ENCODE data around the gene SLC24A5. TPM values are rescaled to one million over a fixed set of nuclear protein-coding genes. Genes with fewer than 3 reads are reported as not detected.

Gene SLC24A5
- total and polyA plus RNA-seq, 9 of the 15 experiments (the other 6 are each of a cell fraction or from before 2014, with no cell fraction given), result not detected

GRCh38 chr15:48176957-48177356 is 56.2 kb downstream of the SLC24A5 start (continued):
- TF ChIP-seq STAT5B (CRISPR knock-in tag; IDR thresholded peaks at IDR 0.05) (no peak), KAT2B (IDR thresholded peaks at IDR 0.05; ENCODE audit: low read depth, low read length) (no peak)

- 2% methylated on average over 10 of the region's 10 CpGs for WGBS (ENCODE audit: insufficient coverage, low coverage, missing lambda C conversion rate)
- ChIA-PET CTCF (ENCODE audit: low intra/inter-chr PET ratio) (no interaction called here), POLR2A (no interaction called here)
- ATAC-seq (no peak; the same call in 2 of the 3 replicates), DNase-seq (ENCODE audit: extremely low read depth in 1 of 4, low spot score in 3 of 4) (no peak), FAIRE-seq (no peak)
- H3K4me2 ChIP-seq (ENCODE audit: insufficient read depth, low read length), result no peak overlapping the region
- 0 out of 2 replicates have a peak overlapping the region, but pooled peaks have one; percentile 15 for H3K4me3 ChIP-seq
- no peak overlapping the region for H3K27ac ChIP-seq (ENCODE audit: extremely low read depth, low read depth, low read length)
- in situ Hi-C loops (cut with MboI), result no loop called here
- intact Hi-C loops (cut with micrococcal nuclease), result no loop called here
- no peaks in the 10 kb centered on the region for H3K9me1 ChIP-seq (ENCODE audit: control insufficient read depth, insufficient read depth, low read length)
- peaks cover 0 to 6% of the 10 kb centered on the region in 2 experiments; a peak in 2 of 5 replicates for H3K4me1 ChIP-seq (replicated peaks in 1 of 2; ENCODE audit: control insufficient read depth in 2 of 2, insufficient read depth in 2 of 2, low read length in 2 of 2)
- no peaks in the 10 kb centered on the region for H3K27me3 ChIP-seq (ENCODE audit: control insufficient read depth in 2 of 2, insufficient read depth in 2 of 2, low read length in 2 of 2)
- H3K9me3 ChIP-seq (replicated peaks; ENCODE audit: control insufficient read depth, insufficient read depth, low read depth, low read length), result no peaks in the 10 kb centered on the region
- H3K9ac ChIP-seq (ENCODE audit: insufficient read depth in 1 of 2, low read depth in 2 of 2, low read length in 2 of 2), result no peak overlapping the region
- H4K20me1 ChIP-seq (replicated peaks; ENCODE audit: control insufficient read depth, insufficient read depth, low read length), result no peaks in the 10 kb centered on the region
- no peak overlapping the region for H2AFZ ChIP-seq (ENCODE audit: low read depth, low read length)
- BruUV-seq (replicated peaks), result no TSS peak
- H3K36me3 ChIP-seq (ENCODE audit: control insufficient read depth, insufficient read depth, low read length), result no peaks in the 10 kb centered on the region
- H3K79me2 ChIP-seq (ENCODE audit: control insufficient read depth, insufficient read depth, low read length), result no peaks in the 10 kb centered on the region
- no peak for TF ChIP-seq ZNF79 (CRISPR knock-in tag; IDR thresholded peaks at IDR 0.05; ENCODE audit: low read depth)
- no peak for TF ChIP-seq CCAR2 (IDR thresholded peaks at IDR 0.05; ENCODE audit: low read depth, low read length)
- TF ChIP-seq, protein P1, sequence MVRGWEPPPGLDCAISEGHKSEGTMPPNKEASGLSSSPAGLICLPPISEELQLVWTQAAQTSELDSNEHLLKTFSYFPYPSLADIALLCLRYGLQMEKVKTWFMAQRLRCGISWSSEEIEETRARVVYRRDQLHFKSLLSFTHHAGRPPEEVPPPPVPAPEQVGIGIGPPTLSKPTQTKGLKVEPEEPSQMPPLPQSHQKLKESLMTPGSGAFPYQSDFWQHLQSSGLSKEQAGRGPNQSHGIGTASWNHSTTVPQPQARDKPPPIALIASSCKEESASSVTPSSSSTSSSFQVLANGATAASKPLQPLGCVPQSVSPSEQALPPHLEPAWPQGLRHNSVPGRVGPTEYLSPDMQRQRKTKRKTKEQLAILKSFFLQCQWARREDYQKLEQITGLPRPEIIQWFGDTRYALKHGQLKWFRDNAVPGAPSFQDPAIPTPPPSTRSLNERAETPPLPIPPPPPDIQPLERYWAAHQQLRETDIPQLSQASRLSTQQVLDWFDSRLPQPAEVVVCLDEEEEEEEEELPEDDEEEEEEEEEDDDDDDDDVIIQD (CRISPR knock-in tag; IDR thresholded peaks at IDR 0.05), result no peak
- TF ChIP-seq SMAD3 (CRISPR knock-in tag; conservative IDR thresholded peaks at IDR 0.05), result no peak
- TF ChIP-seq RB1 (IDR thresholded peaks at IDR 0.05; ENCODE audit: low read depth), result no peak
- no peak for TF ChIP-seq JUND (IDR thresholded peaks at IDR 0.05; ENCODE audit: borderline replicate concordance, low read depth, low read length)
- peak; percentile 31; the same call in 1 of the 3 replicates for TF ChIP-seq JUND (tag; IDR thresholded peaks at IDR 0.05; ENCODE audit: borderline replicate concordance, low read depth, low read length)
- no peak for TF ChIP-seq SAFB2 (IDR thresholded peaks at IDR 0.05; ENCODE audit: borderline replicate concordance, low read depth, low read length, severe bottlenecking)
- TF ChIP-seq TCF7L2 (IDR thresholded peaks at IDR 0.05; ENCODE audit: low read depth, low read length), result no peak
- no peak for TF ChIP-seq BRF1 (IDR thresholded peaks at IDR 0.05; ENCODE audit: borderline replicate concordance, extremely low read depth, insufficient read length)
- 0 out of 2 replicates have a peak, but pooled peaks have one; percentile 13 for TF ChIP-seq ATF7 (IDR thresholded peaks at IDR 0.05)
- TF ChIP-seq, protein P2, sequence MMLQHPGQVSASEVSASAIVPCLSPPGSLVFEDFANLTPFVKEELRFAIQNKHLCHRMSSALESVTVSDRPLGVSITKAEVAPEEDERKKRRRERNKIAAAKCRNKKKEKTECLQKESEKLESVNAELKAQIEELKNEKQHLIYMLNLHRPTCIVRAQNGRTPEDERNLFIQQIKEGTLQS (IDR thresholded peaks at IDR 0.05), result peak; percentile 57
- TF ChIP-seq, protein P2 (CRISPR knock-in tag; conservative IDR thresholded peaks at IDR 0.05), result no peak
- TF ChIP-seq CHD2 (IDR thresholded peaks at IDR 0.05; ENCODE audit: low read depth, low read length), result no peak
- no peak for TF ChIP-seq TOE1 (IDR thresholded peaks at IDR 0.05; ENCODE audit: borderline replicate concordance)
- no peak for TF ChIP-seq TOE1 (CRISPR knock-in tag; IDR thresholded peaks at IDR 0.05; ENCODE audit: borderline replicate concordance, low read depth)
- no peak for TF ChIP-seq CHD1 (IDR thresholded peaks at IDR 0.05; ENCODE audit: low read length)
- no peak for TF ChIP-seq CC2D1A (IDR thresholded peaks at IDR 0.05)
Measured at GRCh38 chr15:48177383-48177765, 56.6 kb downstream of the SLC24A5 start.

Measured in K562 (cell line).